Parathyroid adenoma (tissue), 2 donors: ENCODE data around the gene PRDM16.

Experiments used
- H2AFZ ChIP-seq: fragments of 300-600 bp; sonication (generic); one replicate; pipeline ENCODE4 v1.7.0; 2017; ENCODE audit warnings: antibody characterized with exemption, mild to moderate bottlenecking
- H3K27ac ChIP-seq: fragments of 300-600 bp; sonication (generic); one replicate; pipeline ENCODE4 v1.7.0; 2017
- H3K27me3 ChIP-seq: fragments of 300-600 bp; sonication (generic); one replicate; pipeline ENCODE4 v1.7.0; 2017; ENCODE audit warnings: low read length; ENCODE audit not compliant: control insufficient read depth, insufficient read depth
- H3K36me3 ChIP-seq: fragments of 300-600 bp; sonication (generic); one replicate; pipeline ENCODE4 v1.7.0; 2017; ENCODE audit warnings: low read length; ENCODE audit not compliant: control insufficient read depth, insufficient read depth
- H3K4me1 ChIP-seq: fragments of 300-600 bp; sonication (generic); one replicate; pipeline ENCODE4 v1.7.0; 2017; ENCODE audit warnings: control low read depth
- H3K4me2 ChIP-seq: fragments of 300-600 bp; sonication (generic); one replicate; pipeline ENCODE4 v1.7.0; 2017; ENCODE audit warnings: low read length
- H3K4me3 ChIP-seq: fragments of 300-600 bp; sonication (generic); one replicate; pipeline ENCODE4 v1.7.0; 2017; ENCODE audit warnings: low read depth, low read length
- H3K79me2 ChIP-seq: fragments of 300-600 bp; sonication (generic); one replicate; pipeline ENCODE4 v1.7.0; 2017; ENCODE audit warnings: control low read depth
- H3K9ac ChIP-seq: fragments of 300-600 bp; sonication (generic); one replicate; pipeline ENCODE4 v1.7.0; 2017; ENCODE audit warnings: mild to moderate bottlenecking
- H3K9me3 ChIP-seq: fragments of 300-600 bp; sonication (generic); one replicate; pipeline ENCODE4 v1.7.0; 2017; ENCODE audit warnings: low read length; ENCODE audit not compliant: control insufficient read depth
- CTCF ChIP-seq: fragments of 300-600 bp; sonication (generic); IDR thresholded peaks from one replicate; pipeline ENCODE4 v1.7.0; 2017; ENCODE audit warnings: antibody characterized with exemption, mild to moderate bottlenecking
- donor health status: primary hyperparathyroidism.

PRDM16 gene

GRCh38 chr1:3120994-3121393 is 52.0 kb downstream of the PRDM16 start:
- no peak overlapping the region for H3K4me3 ChIP-seq
- H3K9ac ChIP-seq, result no peak overlapping the region
- TF ChIP-seq CTCF, result no peak
- H3K4me1 ChIP-seq, result no peaks in the 10 kb centered on the region
- H3K4me2 ChIP-seq, result no peak overlapping the region
- no peaks in the 10 kb centered on the region for H3K27me3 ChIP-seq
- H2AFZ ChIP-seq, result no peak overlapping the region
- no peaks in the 10 kb centered on the region for H3K79me2 ChIP-seq
- H3K36me3 ChIP-seq, result no peaks in the 10 kb centered on the region
- H3K9me3 ChIP-seq, result no peaks in the 10 kb centered on the region
- H3K27ac ChIP-seq, result no peak overlapping the region

GRCh38 chr1:3121401-3122210 is 52.6 kb downstream of the PRDM16 start:
- Histone ChIP-seq H3K4me2 (no peak overlapping the region), H3K27me3 (no peaks in the 10 kb centered on the region), H3K79me2 (no peaks in the 10 kb centered on the region), H2AFZ (no peak overlapping the region), H3K36me3 (no peaks in the 10 kb centered on the region), H3K9me3 (no peaks in the 10 kb centered on the region), H3K4me3 (no peak overlapping the region), H3K4me1 (no peaks in the 10 kb centered on the region), H3K9ac (no peak overlapping the region), H3K27ac (no peak overlapping the region)
- TF ChIP-seq CTCF, result no peak

GRCh38 chr1:3122311-3122710 is 53.3 kb downstream of the PRDM16 start:
- no peaks in the 10 kb centered on the region for H3K36me3 ChIP-seq
- no peaks in the 10 kb centered on the region for H3K9me3 ChIP-seq
- TF ChIP-seq CTCF, result no peak
- H3K4me3 ChIP-seq, result no peak overlapping the region
- no peaks in the 10 kb centered on the region for H3K4me1 ChIP-seq
- H3K27ac ChIP-seq, result no peak overlapping the region
- no peaks in the 10 kb centered on the region for H3K79me2 ChIP-seq
- no peak overlapping the region for H3K4me2 ChIP-seq
- H3K9ac ChIP-seq, result no peak overlapping the region
- H3K27me3 ChIP-seq, result no peaks in the 10 kb centered on the region
- H2AFZ ChIP-seq, result no peak overlapping the region

DNA sequence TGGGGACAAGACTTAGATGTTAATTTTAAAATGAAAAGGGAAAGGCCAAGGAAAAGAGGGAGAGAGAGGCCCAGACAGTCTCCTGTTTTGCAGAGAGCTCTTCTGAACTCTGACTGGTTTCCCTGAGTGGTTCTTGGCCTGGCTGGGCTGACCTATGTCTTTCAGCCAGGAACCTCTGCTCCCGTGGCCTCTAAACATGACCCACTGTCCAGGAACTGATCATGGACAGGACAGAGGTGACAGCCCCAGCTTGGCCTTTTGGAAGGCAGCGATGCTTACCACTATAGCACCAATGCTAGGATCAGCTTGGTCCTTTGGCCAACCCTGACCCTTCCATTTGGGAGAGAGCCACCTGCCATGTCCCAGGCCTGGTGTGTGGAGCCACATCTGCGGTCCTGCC is 55.2 kb downstream of the PRDM16 start:
- no peaks in the 10 kb centered on the region for H3K79me2 ChIP-seq
- H3K9me3 ChIP-seq, result no peaks in the 10 kb centered on the region
- H3K9ac ChIP-seq, result no peak overlapping the region
- TF ChIP-seq CTCF, result no peak
- no peaks in the 10 kb centered on the region for H3K27me3 ChIP-seq
- no peak overlapping the region for H2AFZ ChIP-seq
- no peaks in the 10 kb centered on the region for H3K4me1 ChIP-seq
- no peak overlapping the region for H3K27ac ChIP-seq
- H3K4me3 ChIP-seq, result no peak overlapping the region
- H3K4me2 ChIP-seq, result no peak overlapping the region
- H3K36me3 ChIP-seq, result no peaks in the 10 kb centered on the region

GRCh38 chr1:3125078-3125477 is 56.1 kb downstream of the PRDM16 start:
- Histone ChIP-seq H3K4me2 (no peak overlapping the region), H3K27ac (no peak overlapping the region), H3K4me3 (no peak overlapping the region), H3K4me1 (no peaks in the 10 kb centered on the region), H3K79me2 (no peaks in the 10 kb centered on the region), H3K9ac (no peak overlapping the region), H3K36me3 (no peaks in the 10 kb centered on the region), H2AFZ (no peak overlapping the region), H3K27me3 (no peaks in the 10 kb centered on the region), H3K9me3 (no peaks in the 10 kb centered on the region)
- no peak for TF ChIP-seq CTCF
